Thoracic aorta (tissue), 2 donors: ENCODE measurements around the gene HYOU1. TPM values are rescaled to one million over a fixed set of nuclear protein-coding genes. Genes with fewer than 3 reads are reported as not detected.
"Not testable (repeated sequence)": the region's sequence is repeated elsewhere in the genome, so short reads cannot be mapped to it uniquely, and the experiment has no call there.

ENCODE experiments used
- ATAC-seq: fragments of 150-250 bp; one replicate; pipeline ENCODE4 v1.8.0; 2017; ENCODE audit warnings: low read depth; ENCODE audit not compliant: insufficient number of reproducible peaks, low FRiP score
- DNase-seq: peaks from one replicate; pipeline ENCODE4 v3.0.0-alpha.2; 2020; ENCODE audit warnings: low spot score
- H3K27ac ChIP-seq, 2 donors: fragments of 200-600 bp; sonication (generic); 1 replicate in 1 of 2; 2 replicates in 1 of 2; pipeline ENCODE4 v1.5.1; 2016; ENCODE audit warnings: mild to moderate bottlenecking in 2 of 2, moderate library complexity in 2 of 2
- H3K27me3 ChIP-seq: fragments of 200-600 bp; sonication (generic); replicated peaks from 2 replicates; pipeline ENCODE4 v1.6.0; 2016; ENCODE audit warnings: mild to moderate bottlenecking; ENCODE audit not compliant: insufficient read depth
- H3K36me3 ChIP-seq: fragments of 200-600 bp; sonication (generic); one replicate; pipeline ENCODE4 v1.5.1; 2016
- H3K4me1 ChIP-seq, 2 donors: fragments of 200-600 bp; sonication (generic); 1 replicate in 1 of 2; 2 replicates in 1 of 2; pipeline versions ENCODE4 v1.5.1 to v1.6.0; 2016; ENCODE audit warnings: low read depth in 2 of 2, mild to moderate bottlenecking in 1 of 2; ENCODE audit not compliant: control insufficient read depth in 1 of 2
- H3K4me3 ChIP-seq: fragments of 200-600 bp; sonication (generic); 2 replicates; pipeline ENCODE4 v1.5.1; 2016; ENCODE audit warnings: mild to moderate bottlenecking
- H3K9me3 ChIP-seq: fragments of 200-600 bp; sonication (generic); 2 replicates; pipeline ENCODE4 v1.5.1; 2016
- total RNA-seq, 2 donors: library from RNA; depleted of rRNA; stranded (reverse); fragments of >200 nt; gene quantifications; one replicate each; pipeline versions ENCODE4 v1.1.0 to v1.2.3, GENCODE V29; 2016
- TF ChIP-seq, protein P1 (sequence below): fragments of 200-600 bp; sonication (generic); IDR thresholded peaks from one replicate; pipeline ENCODE4 v1.5.1; 2019; ENCODE audit warnings: antibody characterized with exemption

HYOU1 gene
- total RNA-seq, 2 donors from 2014 or later, result 94.1 to 140 TPM

DNA sequence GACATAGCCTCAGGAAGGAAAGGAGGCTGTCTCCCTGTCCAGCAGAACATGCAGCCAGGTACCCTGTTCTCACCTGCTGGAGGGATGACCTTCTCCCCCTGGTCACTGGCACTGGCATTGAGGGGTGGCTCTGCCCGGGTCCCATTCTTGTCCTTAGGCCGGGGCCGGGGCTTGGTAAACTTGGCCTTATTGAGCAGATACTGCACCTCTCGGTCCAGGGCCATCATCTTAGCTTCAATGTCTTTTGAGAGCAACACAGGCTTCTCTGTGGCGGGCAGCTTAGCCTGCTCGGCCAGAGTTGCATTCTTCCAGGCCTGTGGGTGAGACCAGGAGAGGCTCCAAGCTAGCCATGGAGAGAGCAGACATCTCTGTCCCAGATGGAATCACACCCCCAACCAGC is 10.5 kb downstream of the HYOU1 start:
- Histone ChIP-seq H3K27ac (no peak overlapping the region), H3K9me3 (no peaks in the 10 kb centered on the region), H3K36me3 (peaks cover 51% of the 10 kb centered on the region), H3K4me1 (no peaks in the 10 kb centered on the region), H3K27me3 (no peaks in the 10 kb centered on the region), H3K4me3 (no peak overlapping the region)
- ATAC-seq (no peak), DNase-seq (no peak)
- TF ChIP-seq, protein P1, sequence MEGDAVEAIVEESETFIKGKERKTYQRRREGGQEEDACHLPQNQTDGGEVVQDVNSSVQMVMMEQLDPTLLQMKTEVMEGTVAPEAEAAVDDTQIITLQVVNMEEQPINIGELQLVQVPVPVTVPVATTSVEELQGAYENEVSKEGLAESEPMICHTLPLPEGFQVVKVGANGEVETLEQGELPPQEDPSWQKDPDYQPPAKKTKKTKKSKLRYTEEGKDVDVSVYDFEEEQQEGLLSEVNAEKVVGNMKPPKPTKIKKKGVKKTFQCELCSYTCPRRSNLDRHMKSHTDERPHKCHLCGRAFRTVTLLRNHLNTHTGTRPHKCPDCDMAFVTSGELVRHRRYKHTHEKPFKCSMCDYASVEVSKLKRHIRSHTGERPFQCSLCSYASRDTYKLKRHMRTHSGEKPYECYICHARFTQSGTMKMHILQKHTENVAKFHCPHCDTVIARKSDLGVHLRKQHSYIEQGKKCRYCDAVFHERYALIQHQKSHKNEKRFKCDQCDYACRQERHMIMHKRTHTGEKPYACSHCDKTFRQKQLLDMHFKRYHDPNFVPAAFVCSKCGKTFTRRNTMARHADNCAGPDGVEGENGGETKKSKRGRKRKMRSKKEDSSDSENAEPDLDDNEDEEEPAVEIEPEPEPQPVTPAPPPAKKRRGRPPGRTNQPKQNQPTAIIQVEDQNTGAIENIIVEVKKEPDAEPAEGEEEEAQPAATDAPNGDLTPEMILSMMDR, result no peak

DNA sequence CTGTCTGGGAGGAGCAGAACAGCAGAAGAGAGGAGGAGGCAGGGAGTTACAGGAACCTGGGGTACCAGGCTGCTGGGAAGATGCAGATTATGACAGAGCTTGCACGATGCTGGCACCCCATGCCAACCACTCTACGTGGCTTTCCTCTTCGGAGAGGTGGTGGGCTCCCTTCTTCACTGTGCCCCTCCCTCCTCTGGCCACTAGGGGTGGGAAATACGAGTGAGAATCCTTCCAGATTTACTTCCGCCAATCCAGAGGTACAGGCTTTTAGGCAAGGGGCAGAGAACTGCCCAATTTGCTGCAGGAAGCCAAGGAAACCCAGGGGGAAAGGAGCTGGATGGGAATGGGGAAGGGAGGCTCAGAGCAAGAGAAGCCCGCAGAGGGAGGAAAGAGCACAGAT is 12.3 kb downstream of the HYOU1 start:
- TF ChIP-seq, protein P1, result no peak
- Histone ChIP-seq H3K27me3 (no peaks in the 10 kb centered on the region), H3K27ac (no peak overlapping the region), H3K36me3 (peaks cover 38% of the 10 kb centered on the region), H3K4me3 (no peak overlapping the region), H3K9me3 (no peaks in the 10 kb centered on the region), H3K4me1 (no peaks in the 10 kb centered on the region)
- DNase-seq (no peak), ATAC-seq (no peak)

DNA sequence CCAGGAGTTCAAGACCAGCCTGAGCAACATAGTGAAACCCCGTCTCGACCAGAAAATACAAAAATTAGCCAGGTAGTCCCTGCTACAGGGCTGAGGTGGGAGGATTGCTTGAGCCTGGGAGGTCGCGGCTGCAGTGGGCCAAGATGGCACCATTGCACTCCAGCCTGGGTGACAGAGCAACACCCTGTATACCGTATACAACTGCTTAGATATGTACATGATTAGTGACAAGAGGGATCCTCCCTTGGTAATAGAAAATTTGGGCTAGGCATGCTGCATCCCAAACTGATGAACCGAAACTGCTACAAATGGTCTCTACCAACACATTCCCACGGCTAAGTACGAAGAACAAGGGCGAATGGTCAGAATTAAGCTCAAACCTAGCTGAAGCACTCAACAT is 14.1 kb downstream of the HYOU1 start:
- Histone ChIP-seq H3K4me1 (no peaks in the 10 kb centered on the region), H3K36me3 (peaks cover 20% of the 10 kb centered on the region), H3K4me3 (no peak overlapping the region), H3K27me3 (no peaks in the 10 kb centered on the region), H3K27ac (no peak overlapping the region), H3K9me3 (no peaks in the 10 kb centered on the region)
- TF ChIP-seq, protein P1, result no peak
- ATAC-seq (no peak), DNase-seq (no peak)

DNA sequence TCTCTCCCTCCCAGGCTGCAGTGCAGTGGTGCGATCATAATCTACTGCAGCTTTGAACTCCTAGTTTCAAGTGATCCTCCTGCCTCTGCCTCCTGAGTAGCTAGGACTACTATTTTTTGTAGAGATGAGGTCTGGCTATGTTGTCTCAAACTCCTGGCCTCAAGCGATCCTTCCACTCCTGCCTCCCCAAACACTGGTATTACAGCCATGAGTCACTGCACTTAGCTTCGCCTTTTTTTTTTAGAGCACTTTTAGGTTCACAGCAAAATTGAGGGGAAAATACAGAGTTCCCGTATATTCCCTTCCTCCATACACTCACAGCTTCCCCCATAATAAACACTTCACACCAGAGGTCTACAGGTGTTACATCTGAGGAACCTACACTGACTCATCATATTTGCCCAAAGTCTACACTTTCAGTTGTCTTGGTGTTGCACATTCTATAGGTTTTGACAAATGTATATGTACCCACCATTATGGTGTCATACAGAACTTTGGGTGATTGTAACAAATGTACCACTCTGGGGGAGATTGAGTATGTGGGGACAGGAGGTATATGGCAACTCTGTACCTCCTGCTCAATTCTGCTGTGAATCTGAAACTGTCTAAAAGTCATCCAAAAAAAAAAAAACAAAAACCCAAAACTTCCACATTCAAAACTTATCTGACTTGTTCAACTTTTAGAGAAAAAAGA is 15.0 kb downstream of the HYOU1 start:
- no peaks in the 10 kb centered on the region for H3K4me1 ChIP-seq

DNA sequence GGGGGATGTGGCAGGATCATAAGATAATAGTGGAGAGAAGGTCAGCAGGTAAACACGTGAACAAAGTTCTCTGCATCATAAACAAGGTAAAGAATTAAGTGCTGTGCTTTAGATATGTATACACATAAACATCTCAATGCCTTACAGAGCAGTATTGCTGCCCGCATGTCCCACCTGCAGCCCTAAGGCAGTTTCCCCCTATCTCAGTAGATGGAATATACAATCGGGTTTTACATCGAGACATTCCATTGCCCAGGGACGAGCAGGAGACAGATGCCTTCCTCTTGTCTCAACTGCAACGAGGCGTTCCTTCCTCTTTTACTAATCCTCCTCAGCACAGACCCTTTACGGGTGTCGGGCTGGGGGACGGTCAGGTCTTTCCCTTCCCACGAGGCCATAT is 17.5 kb downstream of the HYOU1 start:
- not testable (repeated sequence) for ATAC-seq, H3K36me3 ChIP-seq

More for the DNA sequence above, 15.0 kb downstream of the HYOU1 start:
- DNase-seq (no peak), ATAC-seq (no peak)
- Histone ChIP-seq H3K27ac (no peak overlapping the region), H3K36me3 (peaks cover 13% of the 10 kb centered on the region), H3K9me3 (no peaks in the 10 kb centered on the region), H3K27me3 (no peaks in the 10 kb centered on the region), H3K4me3 (no peak overlapping the region)
- TF ChIP-seq, protein P1, result no peak

DNA sequence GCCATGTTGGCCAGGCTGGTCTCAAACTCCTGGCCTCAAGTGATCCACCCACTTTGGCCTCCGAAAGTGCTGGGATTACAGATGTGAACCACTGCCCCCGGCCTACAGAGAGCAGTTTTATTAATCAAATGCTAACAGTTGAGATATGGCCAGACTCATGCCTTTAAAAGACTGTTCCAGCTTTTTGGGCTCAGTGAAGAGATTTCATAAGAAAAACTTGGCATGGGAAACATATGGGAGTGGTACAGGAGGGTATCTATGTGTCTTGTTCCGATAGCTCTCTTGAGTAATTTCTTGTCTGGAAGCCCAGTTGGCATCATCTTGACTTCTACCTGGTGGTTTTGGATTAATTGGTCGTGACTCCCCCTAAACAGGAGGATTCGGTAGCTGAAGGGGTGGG is 18.1 kb downstream of the HYOU1 start:
- Histone ChIP-seq H3K9me3 (no peaks in the 10 kb centered on the region), H3K4me1 (no peaks in the 10 kb centered on the region), H3K36me3 (no peaks in the 10 kb centered on the region), H3K27me3 (no peaks in the 10 kb centered on the region), H3K4me3 (no peak overlapping the region), H3K27ac (no peak overlapping the region)
- TF ChIP-seq, protein P1, result no peak
- DNase-seq (no peak), ATAC-seq (no peak)

More for the DNA sequence above, 17.5 kb downstream of the HYOU1 start:
- not testable (repeated sequence) for DNase-seq, H3K4me1 ChIP-seq, H3K27me3 ChIP-seq, H3K4me3 ChIP-seq, H3K27ac ChIP-seq, H3K9me3 ChIP-seq
